Lung (tissue), 12 donors: ENCODE data around the gene RGL4. TPM values are rescaled to one million over a fixed set of nuclear protein-coding genes. Genes with fewer than 3 reads are reported as not detected.

ENCODE experiments used
- ATAC-seq: fragments of 200-7000 bp; cut with Tn5 transposase; one replicate; pipeline ENCODE4 v1.9.1; 2020; ENCODE audit warnings: moderate number of reproducible peaks; ENCODE audit not compliant: insufficient read depth, low FRiP score
- DNase-seq, 3 donors: peaks; one replicate each; pipeline ENCODE4 v3.0.0-alpha.2; 2013 to 2017
- H3K27ac ChIP-seq, 2 donors: one replicate each; pipeline ENCODE4 v1.5.1; 2013; ENCODE audit warnings: mild to moderate bottlenecking in 2 of 2, moderate library complexity in 2 of 2, control low read depth in 1 of 2, inconsistent platforms in 1 of 2, low read depth in 1 of 2, low read length in 1 of 2
- H3K27me3 ChIP-seq, 3 donors: one replicate each; pipeline ENCODE4 v1.5.1; 2013; ENCODE audit warnings: low read length in 2 of 3; ENCODE audit not compliant: control insufficient read depth in 3 of 3, insufficient read depth in 3 of 3
- H3K36me3 ChIP-seq, 4 donors: one replicate each; pipeline ENCODE4 v1.5.1; 2013; ENCODE audit warnings: low read length in 4 of 4, mild to moderate bottlenecking in 1 of 4, moderate library complexity in 1 of 4; ENCODE audit not compliant: control insufficient read depth in 4 of 4, insufficient read depth in 4 of 4
- H3K4me1 ChIP-seq, 5 donors: one replicate each; pipeline ENCODE4 v1.5.1; 2013; ENCODE audit warnings: low read length in 5 of 5, mild to moderate bottlenecking in 2 of 5, moderate library complexity in 1 of 5; ENCODE audit not compliant: control insufficient read depth in 5 of 5, insufficient read depth in 5 of 5
- H3K4me3 ChIP-seq: one replicate; pipeline ENCODE4 v1.5.1; 2013; ENCODE audit warnings: mild to moderate bottlenecking, control low read depth, moderate library complexity
- H3K9ac ChIP-seq, 2 donors: one replicate each; pipeline ENCODE4 v1.5.1; 2013; ENCODE audit warnings: low read length in 2 of 2, control low read depth in 1 of 2; ENCODE audit not compliant: insufficient read depth in 1 of 2
- H3K9me3 ChIP-seq, 4 donors: one replicate each; pipeline ENCODE4 v1.5.1; 2013; ENCODE audit warnings: low read length in 3 of 4, mild to moderate bottlenecking in 1 of 4, moderate library complexity in 1 of 4; ENCODE audit not compliant: control insufficient read depth in 4 of 4, insufficient read depth in 3 of 4
- WGBS, 2 donors: extraction: QIAGEN DNeasy Blood & Tissue Kit; methylation state at CpG; one replicate each; pipeline ENCODE4 v1.1.7; 2013; 5-methylcytosine and 5-hydroxymethylcytosine counted together
- polyA plus RNA-seq, 2 donors: library from polyadenylated mRNA; stranded (reverse); fragments of 200-250 nt; gene quantifications; one replicate each; pipeline ENCODE4 v1.2.1, GENCODE V29; 2013
- total RNA-seq, 2 donors: library from RNA; depleted of rRNA in 1 of 2; stranded (reverse); fragments of >200 nt in 1 of 2; gene quantifications; one replicate each; pipeline ENCODE4 v1.2.1, GENCODE V29; 2014 to 2021
- TF ChIP-seq, protein P1 (sequence below): IDR thresholded peaks from 2 replicates; pipeline ENCODE4 v1.5.1; 2012; ENCODE audit warnings: mild to moderate bottlenecking; ENCODE audit errors: control extremely low read depth, extremely low read depth
- donor health status: control.
- donor health status: control.
- donor health status: Bipolar disorder and iron deficiency.
- donor health status: healthy.
- donor health status: DM: yes; HTN: yes; CAD: no.

RGL4 gene
- total and polyA plus RNA-seq, 4 donors, result 1.3 to 37.0 (median 2.6) TPM

DNA sequence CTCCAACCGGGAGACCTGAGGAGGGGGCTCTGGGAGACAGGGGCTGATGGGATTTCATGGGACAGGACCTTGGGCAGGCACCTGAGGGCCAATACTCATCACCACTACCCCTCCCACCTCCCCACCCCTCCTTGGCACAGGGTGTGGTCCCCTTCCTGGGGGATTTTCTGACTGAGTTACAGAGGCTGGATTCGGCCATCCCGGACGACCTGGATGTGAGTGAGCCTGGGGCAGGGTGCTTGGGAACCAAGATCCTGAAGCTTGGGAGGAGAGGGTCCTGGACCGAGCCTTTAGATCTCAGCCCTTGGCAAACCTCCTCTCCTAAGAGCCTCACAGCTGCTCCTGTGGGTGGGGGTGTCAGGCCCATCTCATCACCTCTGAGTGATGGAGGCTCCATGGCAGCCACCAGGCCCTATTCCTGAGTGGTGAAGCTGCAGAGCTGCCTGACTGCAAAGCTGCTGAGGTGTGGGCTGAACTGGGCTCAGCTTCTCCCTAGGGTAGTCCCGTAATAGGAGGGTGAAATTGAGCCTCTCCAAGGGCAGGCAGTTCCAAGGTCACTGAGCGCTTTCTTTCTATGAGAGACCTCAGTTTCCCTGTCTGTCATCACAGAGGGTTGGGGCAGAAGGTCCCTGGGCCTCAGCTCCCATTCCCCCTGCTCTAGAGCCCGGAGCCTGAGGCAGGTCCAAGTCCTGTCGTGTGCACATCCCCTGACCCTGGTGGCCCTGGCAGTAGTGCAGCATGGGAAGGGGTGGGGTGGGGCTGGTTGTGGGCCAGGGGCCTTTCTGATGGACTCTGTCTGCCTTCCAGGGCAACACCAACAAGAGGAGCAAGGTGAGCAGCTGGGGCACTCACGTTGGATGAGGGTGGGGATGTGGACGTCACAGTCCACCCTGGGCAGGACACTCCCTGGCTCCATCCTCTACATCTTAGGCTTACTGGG is 6.5 kb downstream of the RGL4 start:
- Histone ChIP-seq H3K27ac (peak overlapping the region in 1 of 2 donors; percentile 51), H3K36me3 (peaks cover 14 to 40% (median 31%) of the 10 kb centered on the region in 4 donors), H3K4me1 (no peaks in the 10 kb centered on the region), H3K9ac (no peak overlapping the region), H3K27me3 (no peaks in the 10 kb centered on the region), H3K9me3 (peaks cover 0 to 2% (median 0%) of the 10 kb centered on the region in 4 donors), H3K4me3 (no peak overlapping the region)
- TF ChIP-seq, protein P1, sequence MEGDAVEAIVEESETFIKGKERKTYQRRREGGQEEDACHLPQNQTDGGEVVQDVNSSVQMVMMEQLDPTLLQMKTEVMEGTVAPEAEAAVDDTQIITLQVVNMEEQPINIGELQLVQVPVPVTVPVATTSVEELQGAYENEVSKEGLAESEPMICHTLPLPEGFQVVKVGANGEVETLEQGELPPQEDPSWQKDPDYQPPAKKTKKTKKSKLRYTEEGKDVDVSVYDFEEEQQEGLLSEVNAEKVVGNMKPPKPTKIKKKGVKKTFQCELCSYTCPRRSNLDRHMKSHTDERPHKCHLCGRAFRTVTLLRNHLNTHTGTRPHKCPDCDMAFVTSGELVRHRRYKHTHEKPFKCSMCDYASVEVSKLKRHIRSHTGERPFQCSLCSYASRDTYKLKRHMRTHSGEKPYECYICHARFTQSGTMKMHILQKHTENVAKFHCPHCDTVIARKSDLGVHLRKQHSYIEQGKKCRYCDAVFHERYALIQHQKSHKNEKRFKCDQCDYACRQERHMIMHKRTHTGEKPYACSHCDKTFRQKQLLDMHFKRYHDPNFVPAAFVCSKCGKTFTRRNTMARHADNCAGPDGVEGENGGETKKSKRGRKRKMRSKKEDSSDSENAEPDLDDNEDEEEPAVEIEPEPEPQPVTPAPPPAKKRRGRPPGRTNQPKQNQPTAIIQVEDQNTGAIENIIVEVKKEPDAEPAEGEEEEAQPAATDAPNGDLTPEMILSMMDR, result no peak
- 71 to 84% methylated on average over 11 of the region's 11 CpGs for WGBS, 2 donors
- DNase-seq (no peak), ATAC-seq (no peak)

- 39 to 72% methylated on average over 4 of the region's 4 CpGs for WGBS, 2 donors
- no peak for DNase-seq
- peaks cover 14 to 37% (median 29%) of the 10 kb centered on the region in 4 donors for H3K36me3 ChIP-seq
These were observed 7.3 kb downstream of the RGL4 start for GRCh38 chr22:23698094-23698493.

DNA sequence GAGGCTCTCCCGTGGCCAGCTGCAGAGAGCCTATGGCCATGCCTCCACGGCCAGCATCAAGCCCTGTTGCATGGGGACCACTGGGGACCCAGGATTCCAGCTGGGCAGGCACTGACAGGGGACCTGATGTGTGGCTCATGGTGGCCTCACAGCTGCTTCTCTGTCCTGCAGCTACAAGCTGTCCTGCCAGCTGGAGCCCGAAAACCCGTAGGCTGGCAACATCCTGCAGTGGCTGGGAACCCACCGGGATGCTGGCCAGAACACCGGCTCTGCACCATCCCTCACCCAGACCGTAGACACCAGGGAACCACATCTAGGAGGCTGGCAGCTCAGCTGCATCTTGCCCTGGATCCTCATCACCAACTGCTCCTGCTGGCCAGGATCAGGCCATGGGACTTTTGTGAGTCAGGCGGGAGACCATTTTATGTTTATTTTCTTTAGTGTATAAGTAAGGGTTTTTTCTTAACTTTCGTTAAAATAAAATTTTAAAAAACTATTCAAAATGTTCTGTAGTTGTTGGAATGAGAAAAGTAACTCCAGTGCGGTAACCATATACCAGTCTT is 7.9 kb downstream of the RGL4 start:
- ATAC-seq (no peak), DNase-seq (no peak)
- Histone ChIP-seq H3K4me3 (no peak overlapping the region), H3K4me1 (no peaks in the 10 kb centered on the region), H3K9ac (no peak overlapping the region), H3K27me3 (no peaks in the 10 kb centered on the region), H3K27ac (no peak overlapping the region), H3K9me3 (peaks cover 0 to 2% (median 0%) of the 10 kb centered on the region in 4 donors), H3K36me3 (peaks cover 14 to 33% (median 25%) of the 10 kb centered on the region in 4 donors)
- TF ChIP-seq, protein P1, result no peak
- WGBS, 2 donors, result 93 to 94% methylated on average over 10 of the region's 10 CpGs

More at GRCh38 chr22:23698094-23698493, 7.3 kb downstream of the RGL4 start:
- Histone ChIP-seq H3K9me3 (peaks cover 0 to 2% (median 0%) of the 10 kb centered on the region in 4 donors), H3K4me1 (no peaks in the 10 kb centered on the region), H3K9ac (no peak overlapping the region), H3K27ac (no peak overlapping the region), H3K4me3 (no peak overlapping the region), H3K27me3 (no peaks in the 10 kb centered on the region)
- TF ChIP-seq, protein P1, result no peak
- no peak for ATAC-seq
